Stimulated activated CD4-positive, alpha-beta T cell treated with anti-CD3 and anti-CD28 coated beads, TNF-alpha, amount 100 ng/mL, for 1 hour (primary cell): ENCODE results near the gene COX20.
"Not testable (repeated sequence)": the region's sequence is repeated elsewhere in the genome, so short reads cannot be mapped to it uniquely, and the experiment has no call there.

Experiments used
- DNase-seq, 3 donors: peaks; one replicate each; pipeline ENCODE4 v3.0.0-alpha.2; 2020; ENCODE audit warnings: low read depth in 3 of 3, low spot score in 1 of 3

COX20 gene, protein sequence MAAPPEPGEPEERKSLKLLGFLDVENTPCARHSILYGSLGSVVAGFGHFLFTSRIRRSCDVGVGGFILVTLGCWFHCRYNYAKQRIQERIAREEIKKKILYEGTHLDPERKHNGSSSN

DNA sequence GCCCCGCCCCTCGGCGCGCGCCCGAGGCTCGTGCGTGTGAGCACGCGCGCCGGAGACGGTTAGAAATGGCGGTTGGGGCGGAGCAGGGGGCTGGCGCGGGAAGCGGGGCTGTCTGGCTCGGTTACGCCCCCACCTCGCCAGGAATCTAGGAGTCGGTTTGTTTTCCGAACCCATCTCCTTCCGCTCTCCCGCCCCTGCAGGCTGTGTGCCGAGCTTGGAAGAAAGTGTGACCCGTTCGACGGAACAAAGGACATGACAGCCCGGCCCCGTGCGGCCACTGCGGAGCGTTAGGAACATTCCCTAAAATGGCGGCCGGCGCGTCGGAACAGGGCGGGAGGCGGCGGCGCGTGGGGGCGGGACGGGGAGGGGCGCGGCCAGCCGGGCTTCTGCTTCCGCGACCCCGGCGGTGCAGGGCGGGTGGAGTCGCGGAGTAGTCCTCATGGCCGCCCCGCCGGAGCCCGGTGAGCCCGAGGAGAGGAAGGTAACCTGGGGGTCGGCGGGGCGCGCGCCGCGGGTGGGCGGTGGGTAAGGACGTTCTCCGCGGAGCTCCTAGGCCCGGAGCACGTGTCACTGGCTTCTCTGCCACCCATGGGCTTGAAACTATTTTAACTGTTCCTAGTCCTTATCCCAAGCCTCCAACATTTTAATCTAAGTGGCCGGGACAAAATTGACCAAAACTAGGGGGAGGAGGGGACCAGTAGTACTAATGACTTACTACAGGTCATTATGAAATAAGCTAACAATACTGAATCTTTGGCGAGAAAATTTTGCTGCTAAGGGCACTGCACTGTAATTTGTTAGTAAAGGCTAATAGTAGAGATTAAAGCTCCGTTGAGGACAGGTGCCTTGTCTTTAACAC, at the start of gene COX20:
Gene COX20, plus strand, starts transcription at position 383 of the 859 bp plus-strand sequence. Its CDS starts 57 bp downstream, at position 440.
- peak; percentile 71 to 89 (median 81) for DNase-seq

DNA sequence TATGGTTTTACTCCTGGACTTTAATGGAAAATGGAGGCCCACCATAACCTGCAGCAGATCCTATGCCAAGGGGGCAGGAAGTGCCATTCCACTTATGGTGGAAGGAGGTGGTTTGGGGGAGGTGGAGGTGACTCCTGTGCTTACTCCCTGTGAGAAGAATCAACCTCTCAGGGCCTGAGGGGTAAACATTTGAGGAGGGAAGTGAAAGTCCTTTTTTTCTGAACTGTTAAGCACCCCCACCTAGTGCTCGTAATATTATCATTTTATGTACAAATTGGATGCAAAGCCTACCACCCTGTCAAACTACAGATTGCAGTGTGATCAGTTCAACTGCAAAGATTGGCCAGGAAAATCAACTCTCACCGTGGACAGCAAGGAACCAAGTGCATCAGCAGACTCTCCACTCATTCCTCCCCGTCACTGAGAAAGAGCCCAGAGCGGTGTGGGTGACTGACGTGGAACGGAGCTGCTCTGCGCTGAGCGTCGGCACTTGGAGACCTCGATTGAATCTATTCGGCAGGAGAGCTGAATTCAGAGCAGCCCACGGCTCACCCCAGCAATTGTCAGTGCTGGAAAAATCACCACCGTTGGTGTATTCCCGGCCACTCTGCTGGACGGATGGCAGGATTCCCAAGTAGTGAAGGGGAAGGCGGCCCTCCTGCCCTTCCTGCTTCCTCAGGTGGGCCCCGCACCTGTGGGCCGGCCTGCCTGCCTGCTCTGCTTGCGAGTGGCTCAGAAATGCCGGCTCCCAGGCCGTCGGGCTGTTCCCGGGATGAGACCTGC, 46.8 kb upstream of the COX20 start:
- no peak for DNase-seq

DNA sequence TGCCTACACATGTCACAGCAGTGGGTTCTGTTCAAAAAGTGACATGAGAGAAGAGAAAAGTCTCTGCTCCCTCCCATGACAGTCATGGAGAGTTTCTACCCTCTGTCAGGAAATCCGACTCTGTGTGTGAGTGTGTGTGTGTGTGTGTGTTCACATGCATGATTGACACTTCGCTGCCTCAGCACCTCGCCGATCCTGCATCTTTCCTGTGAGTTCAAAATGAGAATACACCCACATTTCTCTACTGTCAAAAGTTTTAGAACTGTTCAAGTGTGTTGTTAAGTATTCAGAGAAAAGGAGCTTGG, 46.2 kb upstream of the COX20 start:
- no peak for DNase-seq

DNA sequence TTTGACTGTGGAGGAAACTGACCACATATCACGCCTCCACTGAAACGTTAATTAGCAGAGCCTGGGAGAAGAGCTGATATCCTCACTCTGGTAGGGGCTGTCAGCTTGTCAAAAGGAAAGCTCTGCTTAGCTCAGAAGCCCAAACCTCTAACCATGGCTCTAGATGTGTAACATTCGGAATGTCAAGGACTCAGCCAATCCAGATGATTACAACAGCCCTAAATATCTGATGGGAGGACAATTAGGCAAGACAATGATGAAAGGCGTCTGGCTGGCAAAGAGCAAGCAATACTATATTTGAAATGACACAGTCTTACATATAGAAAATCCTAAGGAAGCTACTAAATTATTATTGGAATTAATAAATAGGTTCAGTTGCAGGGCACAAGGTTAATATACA, 45.7 kb upstream of the COX20 start:
- no peak for DNase-seq

DNA sequence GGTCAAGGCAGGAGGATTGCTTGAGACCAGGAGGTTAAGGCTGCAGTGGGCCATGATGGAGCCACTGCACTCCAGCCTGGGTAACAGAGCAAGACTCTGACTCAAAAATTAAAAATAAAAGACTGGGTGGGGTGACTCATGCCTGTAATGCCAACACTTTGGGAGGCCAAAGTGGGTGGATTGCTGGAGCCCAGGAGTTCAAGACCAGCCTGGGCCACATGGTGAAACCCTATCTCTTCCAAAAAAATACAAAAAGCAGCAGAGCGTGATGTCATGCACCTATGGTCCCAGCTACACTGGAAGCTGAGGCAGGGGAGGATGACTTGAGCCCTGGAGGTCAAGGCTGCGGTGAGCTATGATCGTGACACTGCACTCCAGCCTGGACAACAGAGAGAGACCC, 44.4 kb upstream of the COX20 start:
- no peak for DNase-seq

DNA sequence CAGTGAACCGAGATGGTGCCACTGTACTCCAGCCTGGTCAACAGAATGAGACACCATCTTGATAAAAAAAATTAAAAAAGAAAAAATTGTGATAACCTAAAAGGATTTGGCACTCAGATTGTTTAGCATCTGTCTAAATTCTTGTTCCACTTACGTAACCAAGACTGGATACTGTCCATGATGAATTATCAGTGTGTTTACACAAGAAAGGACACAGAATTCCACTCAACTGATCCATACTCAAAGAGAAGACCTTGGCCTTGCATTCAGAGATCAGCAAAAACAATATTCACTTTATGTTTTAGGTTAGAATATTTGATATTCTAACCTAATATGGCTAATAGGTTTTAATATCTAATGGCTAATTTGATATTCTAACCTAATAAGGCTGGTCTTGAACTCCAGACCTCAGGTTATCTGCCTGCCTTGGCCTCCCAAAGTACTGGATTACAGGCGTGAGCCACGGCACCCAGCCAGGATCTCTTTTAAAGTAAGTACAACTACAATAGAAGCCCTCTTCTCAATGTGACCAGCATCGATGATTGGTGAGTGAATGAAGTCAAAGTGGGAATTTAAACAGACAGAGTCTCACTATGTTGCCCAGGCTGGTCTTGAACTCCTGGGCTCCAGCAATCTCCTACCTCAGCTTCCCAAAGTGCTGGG, 43.1 kb upstream of the COX20 start:
- no peak for DNase-seq

DNA sequence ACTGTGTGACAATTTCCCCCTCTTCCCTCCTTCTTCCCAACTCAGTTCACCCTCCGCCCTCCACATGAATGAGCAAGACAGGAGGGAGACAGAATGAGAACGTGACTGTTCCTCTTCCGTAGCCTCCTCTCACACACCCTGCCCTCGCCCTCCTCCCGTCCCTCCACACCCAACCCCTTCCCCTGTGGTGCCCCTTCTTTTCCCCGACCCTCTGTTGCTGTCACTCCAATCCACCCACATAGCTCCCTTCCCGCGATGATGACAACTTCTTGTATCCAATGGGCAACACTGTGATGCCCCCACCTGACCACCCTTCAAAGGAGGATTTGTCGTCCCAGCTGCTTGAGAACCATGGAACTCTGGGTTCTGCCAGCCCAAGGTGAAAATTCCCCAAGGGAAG, 41.4 kb upstream of the COX20 start:
- no peak for DNase-seq

DNA sequence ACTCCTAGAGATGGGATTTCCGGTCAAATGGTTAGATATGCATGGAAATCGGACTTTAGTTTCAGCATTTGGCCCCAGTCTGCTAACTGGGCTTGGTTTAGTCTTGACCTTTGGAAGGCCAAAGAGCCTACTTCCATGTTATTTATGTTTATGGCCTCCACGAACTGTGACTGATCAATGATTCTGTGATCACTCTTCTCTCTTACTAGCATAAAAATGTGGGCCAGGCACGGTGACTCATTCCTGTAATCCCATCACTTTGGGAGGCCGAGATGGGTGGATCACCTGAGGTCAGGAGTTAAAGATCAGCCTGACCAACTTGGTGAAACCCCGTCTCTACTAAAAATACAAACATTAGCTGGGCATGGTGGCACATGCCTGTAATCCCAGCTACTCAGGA, 40.9 kb upstream of the COX20 start:
- not testable (repeated sequence) for DNase-seq

DNA sequence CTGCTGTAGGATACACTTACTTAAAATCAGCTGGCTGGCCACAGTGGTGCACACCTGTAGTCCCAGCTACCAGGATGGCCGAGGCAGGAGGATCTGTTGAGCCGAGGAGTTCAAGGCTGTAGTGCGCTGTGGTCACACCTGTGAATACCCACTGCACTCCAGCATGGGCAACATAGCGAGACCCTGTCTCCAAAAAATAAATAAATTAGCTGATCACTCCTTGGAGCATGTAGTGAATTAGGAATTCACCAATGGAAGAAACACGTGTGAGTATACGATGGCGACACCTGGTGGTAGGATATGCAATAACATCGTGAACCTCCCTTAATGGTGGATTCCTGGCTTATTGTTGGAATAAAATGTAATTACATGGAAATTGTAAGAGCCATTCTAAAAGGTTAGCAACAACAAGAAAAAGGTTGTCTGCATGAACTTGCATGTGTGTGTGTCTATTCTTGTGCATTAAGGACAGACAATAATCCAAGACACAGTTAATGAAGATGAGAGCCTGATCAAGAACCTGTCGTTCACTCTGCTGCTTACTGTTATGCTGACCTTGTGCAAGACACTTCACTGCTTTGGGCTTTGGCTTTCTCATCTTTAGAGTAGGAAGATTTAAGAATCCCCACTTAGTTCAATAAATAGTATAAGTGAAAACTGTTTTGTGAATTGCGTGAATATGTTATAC, 38.6 kb upstream of the COX20 start:
- DNase-seq: peak in 1 of 3 donors; percentile 31

DNA sequence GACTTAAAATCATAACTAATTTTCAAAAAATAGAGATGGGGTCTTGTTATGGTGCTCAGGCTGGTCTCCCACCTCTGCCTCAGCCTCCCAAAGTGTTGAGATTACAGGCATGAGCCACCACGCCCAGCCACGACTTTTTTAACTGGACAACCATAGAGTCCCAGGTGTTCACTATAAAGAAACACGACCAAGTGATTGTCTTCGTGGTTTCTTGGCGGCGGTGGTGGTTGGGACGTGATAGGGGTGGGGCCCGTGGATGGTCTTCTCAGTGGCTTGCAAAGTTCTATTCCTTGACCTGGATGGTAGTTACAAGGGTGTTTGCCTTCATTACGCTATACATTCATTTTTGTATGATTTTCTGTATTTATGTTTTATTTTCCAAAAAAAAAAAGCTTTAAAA, 34.6 kb upstream of the COX20 start:
- DNase-seq: no peak

DNA sequence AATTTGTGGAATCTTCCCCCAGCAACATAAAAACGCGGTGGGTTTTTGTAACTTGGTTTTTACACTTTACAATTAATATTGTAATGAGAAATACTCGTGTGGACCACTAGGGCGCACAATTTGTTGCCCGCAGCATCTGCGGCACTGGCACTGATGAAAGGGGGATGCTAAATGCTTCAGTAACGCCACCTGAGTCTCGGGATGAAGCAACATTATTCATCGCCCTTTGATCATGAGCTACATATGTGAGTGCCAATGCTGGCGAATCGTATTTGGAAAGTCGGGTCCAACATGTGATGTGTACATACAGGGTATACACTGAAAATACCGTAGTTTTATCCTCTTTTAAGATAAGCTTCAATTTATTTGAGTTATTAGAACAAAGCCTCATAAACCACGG, 34.2 kb upstream of the COX20 start:
- DNase-seq: peak in 2 of 3 donors; percentile 18 to 20

DNA sequence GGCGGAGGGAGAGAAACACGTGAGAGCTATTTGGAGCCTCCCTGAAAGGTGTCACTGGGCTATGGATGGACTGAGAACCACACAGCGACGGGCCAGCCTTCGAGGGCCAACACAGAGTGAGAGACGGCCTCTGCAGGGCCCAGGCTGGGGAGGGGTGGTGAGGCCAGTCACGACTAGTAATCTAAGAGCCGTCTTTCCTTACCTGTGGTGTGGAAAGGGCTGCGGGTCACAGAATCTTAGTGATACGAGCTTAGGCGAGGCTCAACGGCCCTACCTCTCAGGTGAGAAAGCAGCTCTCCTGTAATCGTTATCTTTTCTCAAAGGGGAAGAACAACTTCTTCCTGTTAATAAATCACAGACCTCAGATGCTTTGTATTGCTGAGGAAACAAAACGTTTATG, 33.4 kb upstream of the COX20 start:
- no peak for DNase-seq

DNA sequence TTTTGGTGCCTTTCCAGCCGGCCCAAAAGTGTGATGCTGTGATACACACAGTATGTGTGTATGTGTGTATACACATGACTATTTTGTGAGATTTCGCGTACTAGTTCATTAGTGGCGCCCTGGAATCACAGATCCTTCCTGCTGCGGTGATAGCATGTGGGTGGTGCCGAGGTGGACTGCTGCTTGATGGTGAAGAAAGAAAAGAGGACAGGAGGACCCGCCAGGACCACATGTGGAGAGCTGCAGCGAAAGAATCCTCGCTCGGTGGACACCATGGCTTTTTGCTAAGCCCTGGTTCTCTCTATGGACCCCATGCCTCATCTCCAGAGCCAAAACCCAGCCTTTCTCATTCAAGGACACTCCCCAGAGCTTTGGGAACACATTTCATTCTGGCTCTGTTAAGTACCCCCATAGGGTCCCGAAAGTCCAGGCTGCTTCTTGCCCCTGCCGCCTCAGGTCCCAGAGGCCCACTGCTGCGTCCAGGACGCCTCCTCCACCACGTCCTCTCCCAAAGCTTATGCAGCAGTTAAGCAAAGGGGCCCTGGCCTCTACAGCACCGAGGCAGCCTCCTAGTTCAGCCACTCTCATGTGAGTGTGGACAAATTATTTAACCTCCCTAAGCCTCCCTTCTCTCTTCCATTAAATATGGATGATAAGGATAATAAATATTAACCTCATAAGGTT, 32.8 kb upstream of the COX20 start:
- no peak for DNase-seq

DNA sequence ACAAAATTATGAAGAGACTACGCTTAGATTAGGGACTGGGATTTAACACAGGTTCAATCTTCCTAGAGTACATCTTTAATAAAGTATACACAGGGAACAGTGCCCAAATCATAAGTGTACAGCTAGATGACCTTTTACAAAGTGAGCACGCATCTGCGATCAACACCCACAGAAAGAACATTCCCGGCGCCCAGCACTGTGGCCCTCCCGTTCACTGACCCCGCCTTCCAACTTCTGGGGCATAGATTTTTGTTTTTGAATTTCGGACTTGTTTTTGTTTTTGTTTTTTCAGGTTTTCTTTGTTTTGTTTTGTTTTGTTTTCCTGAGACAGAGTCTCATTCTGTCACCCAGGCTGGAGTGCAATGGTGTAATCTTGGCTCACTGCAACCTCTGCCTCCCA, 30.6 kb upstream of the COX20 start:
- DNase-seq: no peak

DNA sequence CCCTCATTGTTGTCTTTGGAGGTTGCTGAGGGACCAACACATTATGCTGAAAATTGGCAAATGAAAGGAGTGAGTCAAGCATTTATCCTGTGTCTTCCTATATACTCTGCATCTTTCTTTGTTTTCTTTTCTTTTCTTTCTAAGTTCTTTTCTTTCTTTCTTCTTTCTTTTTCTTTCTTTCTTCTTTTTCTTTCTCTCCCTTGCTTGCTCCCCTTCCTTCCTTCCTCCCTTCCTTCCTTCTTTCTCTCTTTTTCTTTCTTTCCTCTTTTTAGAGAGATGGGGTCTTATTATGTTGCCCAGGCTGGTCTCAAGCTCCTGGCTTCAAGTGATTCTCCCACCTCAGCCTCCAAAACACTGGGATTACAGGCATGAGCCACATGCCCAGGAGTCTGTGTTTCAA, 28.3 kb upstream of the COX20 start:
- no peak for DNase-seq

DNA sequence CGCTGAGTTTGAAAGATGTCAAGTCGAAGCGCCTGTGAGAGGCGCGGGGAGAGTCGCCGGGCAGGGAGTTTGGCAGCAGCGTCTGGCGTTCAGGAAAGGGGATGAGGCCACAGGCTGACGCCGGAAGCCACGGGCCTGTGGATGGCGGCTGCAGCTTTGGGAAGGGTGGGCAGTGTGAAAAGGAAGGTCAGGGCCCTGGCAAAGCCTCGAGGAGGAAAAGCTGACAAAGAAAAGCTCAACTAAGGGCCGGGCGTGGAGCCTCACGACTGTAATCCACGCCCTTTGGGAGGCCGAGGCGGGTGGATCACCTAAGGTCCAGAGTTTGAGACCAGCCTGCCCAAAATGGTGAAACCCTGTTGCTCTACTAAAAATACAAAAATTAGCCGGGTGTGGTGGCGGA, 25.2 kb upstream of the COX20 start:
- DNase-seq: no peak

DNA sequence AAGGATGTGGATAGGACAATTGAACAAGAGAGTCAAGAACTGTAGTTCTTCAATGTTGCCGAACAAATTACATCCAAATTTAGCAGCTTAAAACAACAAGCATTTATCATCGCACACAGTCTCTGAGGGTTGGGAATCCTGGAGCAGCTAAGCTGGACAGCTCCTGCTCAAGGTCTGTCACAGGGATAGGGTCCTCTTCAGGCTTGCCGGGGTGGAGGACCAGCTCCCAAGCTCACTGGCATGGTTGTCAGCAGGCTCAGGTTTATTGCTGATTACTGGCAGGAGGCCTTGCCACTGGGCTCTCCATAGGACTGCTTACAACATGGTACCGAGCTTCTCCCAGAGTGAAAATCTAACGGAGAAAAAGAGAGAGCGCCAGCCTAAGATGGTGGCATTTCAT, 22.1 kb upstream of the COX20 start:
- DNase-seq: no peak

DNA sequence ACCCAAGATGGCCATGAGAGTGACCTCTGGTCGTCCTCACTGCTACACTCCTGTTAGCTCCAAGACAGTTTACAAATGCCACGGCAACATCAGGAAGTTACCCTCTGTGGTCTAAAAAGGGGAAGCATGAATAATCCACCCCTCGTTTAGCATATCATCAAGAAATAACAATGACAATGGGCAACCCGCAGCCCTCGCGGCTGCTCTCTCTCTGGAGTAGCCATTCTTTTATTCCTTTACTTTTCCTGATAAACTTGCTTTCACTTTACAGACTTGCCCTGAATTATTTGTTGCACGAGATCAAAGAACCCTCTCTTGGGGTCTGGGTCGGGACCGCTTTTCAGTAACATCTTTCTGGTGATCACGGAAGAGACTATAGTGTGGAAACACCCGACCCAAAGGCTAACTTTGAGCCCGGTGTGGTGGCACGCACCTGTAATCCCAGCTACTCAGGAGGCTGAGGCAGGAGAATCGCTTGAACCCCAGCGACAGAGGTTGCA, 19.8 kb upstream of the COX20 start:
- DNase-seq: no peak

DNA sequence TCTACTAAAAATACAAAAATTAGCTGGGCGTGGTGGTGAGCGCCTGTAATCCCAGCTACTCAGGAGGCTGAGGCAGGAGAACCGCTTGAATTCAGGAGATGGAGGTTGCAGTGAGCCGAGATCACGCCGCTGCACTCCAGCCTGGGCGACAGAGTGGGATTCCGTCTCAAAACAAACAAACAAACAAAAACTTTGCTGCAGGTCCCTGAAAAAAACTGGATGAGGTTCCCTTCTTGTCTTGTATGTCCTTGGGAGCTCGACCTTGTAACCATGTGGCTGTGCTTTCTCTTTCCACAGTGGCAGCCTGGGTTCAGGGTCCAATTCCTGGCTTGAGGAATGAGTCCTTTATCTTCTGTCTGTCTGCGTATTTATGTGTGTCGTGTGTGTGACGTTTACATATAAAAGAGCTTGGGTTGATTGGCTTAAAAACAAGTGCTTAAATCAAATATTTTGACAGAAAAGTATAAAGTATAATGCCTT, 18.0 kb upstream of the COX20 start:
- no peak for DNase-seq

DNA sequence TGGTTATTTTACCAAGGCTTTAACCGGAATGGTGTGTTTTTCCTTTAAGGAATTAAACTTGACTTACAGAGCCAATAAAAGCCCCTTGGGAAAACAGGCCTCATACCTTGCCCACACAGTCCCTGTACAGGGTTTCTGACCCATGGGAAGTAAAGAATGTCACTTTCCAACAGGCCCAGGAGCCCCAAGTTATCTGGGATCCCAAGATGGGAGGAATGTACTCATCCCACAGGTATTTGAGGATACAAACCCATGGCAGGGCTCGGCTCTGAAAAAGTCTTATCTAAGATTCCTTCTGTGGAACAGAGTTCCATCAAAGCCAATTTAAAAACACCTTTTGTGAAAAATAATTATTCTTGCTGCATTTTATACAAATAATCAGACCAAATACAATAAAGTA, 15.3 kb upstream of the COX20 start:
- DNase-seq: no peak
